Thymus (tissue), 11 donors: Measurements from ENCODE around the gene DCUN1D5. TPM values are rescaled to one million over a fixed set of nuclear protein-coding genes. Genes with fewer than 3 reads are reported as not detected.
A peak's percentile ranks its signal among the peaks of the same experiment; 100 is the strongest.

Experiments used
- DNase-seq, 9 donors: peaks; one replicate each; pipeline ENCODE4 v3.0.0-alpha.2; 2013; ENCODE audit warnings: low spot score in 9 of 9, low read depth in 6 of 9, missing footprints in 1 of 9
- H3K27ac ChIP-seq, 2 donors: one replicate each; pipeline ENCODE4 v1.5.1; 2013; ENCODE audit warnings: control low read depth in 1 of 2, low read depth in 1 of 2, low read length in 1 of 2, mild to moderate bottlenecking in 1 of 2, moderate library complexity in 1 of 2
- H3K27me3 ChIP-seq, 2 donors: one replicate each; pipeline ENCODE4 v1.5.1; 2013; ENCODE audit warnings: low read length in 1 of 2; ENCODE audit not compliant: control insufficient read depth in 2 of 2, insufficient read depth in 1 of 2
- H3K36me3 ChIP-seq, 2 donors: one replicate each; pipeline ENCODE4 v1.5.1; 2013; ENCODE audit warnings: low read length in 1 of 2, mild to moderate bottlenecking in 1 of 2, moderate library complexity in 1 of 2; ENCODE audit not compliant: control insufficient read depth in 2 of 2, insufficient read depth in 2 of 2
- H3K4me1 ChIP-seq, 2 donors: one replicate each; pipeline ENCODE4 v1.5.1; 2013; ENCODE audit warnings: low read length in 2 of 2; ENCODE audit not compliant: control insufficient read depth in 2 of 2, insufficient read depth in 2 of 2
- H3K4me3 ChIP-seq, 2 donors: one replicate each; pipeline ENCODE4 v1.5.1; 2013; ENCODE audit warnings: low read length in 2 of 2, control low read depth in 1 of 2, mild to moderate bottlenecking in 1 of 2
- H3K9me3 ChIP-seq, 2 donors: one replicate each; pipeline ENCODE4 v1.5.1; 2013; ENCODE audit warnings: low read length in 1 of 2, mild to moderate bottlenecking in 1 of 2; ENCODE audit not compliant: control insufficient read depth in 2 of 2, insufficient read depth in 1 of 2
- WGBS: extraction: QIAGEN DNeasy Blood & Tissue Kit; methylation state at CpG from one replicate; pipeline ENCODE4 v1.1.7; 2013; 5-methylcytosine and 5-hydroxymethylcytosine counted together
- polyA plus RNA-seq: library from polyadenylated mRNA; stranded (reverse); fragments of 200-250 nt; gene quantifications from one replicate; pipeline ENCODE4 v1.2.3, GENCODE V29; 2013
- total RNA-seq: library from RNA; stranded (reverse); fragments of 120-200 nt; gene quantifications from one replicate; pipeline ENCODE4 v1.2.4, GENCODE V29; 2013
- donor health status: healthy.

The DCUN1D5 gene
- total and polyA plus RNA-seq, 2 donors = 21.1 to 37.1 TPM

DNA sequence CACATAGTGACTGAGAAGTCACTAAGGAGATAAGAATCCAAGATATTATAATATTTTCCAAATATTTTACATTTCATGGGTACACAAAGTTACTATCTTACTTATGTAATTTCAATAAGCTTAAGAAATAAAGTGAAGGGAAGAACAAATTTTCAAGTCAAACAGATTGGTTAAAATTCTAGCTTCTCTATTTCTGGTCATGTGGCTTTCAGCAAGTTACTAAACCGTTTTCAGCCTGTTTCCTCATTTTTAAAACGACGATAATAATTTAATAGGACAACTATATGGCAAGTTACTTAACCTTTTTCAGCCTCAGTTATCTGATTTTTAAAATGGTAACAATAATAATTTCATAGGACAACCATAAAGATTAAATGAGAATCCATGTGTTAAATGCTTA is 15.6 kb downstream of the DCUN1D5 start:
- Histone ChIP-seq H3K36me3 (peaks cover 9 to 43% of the 10 kb centered on the region in 2 donors), H3K27me3 (no peaks in the 10 kb centered on the region), H3K27ac (no peak overlapping the region), H3K4me3 (no peak overlapping the region), H3K4me1 (no peaks in the 10 kb centered on the region), H3K9me3 (peaks cover 0 to 1% of the 10 kb centered on the region in 2 donors)
- 87% methylated on average over 3 of the region's 3 CpGs for WGBS
- DNase-seq = no peak

DNA sequence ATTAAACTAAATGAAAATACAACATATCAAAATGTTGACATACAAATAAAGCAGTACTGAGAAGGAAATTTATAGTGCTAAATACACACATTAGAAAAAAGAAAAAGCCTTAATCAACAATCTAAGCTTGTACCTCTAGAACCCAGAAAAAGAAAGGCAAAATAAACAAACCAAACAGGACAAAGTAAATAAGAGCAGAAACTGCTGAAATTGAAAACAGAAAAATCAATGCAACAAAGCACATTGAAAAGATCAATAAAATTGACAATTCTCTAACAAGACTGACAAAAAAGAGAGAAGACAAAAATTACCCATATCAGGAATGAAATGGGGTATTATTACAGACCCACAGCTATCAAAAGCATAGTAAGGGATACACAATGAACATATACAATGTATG is 21.0 kb downstream of the DCUN1D5 start:
- no peak for DNase-seq
- Histone ChIP-seq H3K9me3 (no peaks in the 10 kb centered on the region), H3K4me1 (no peaks in the 10 kb centered on the region), H3K4me3 (no peak overlapping the region), H3K27ac (no peak overlapping the region), H3K36me3 (peaks cover 6 to 22% of the 10 kb centered on the region in 2 donors), H3K27me3 (no peaks in the 10 kb centered on the region)

DNA sequence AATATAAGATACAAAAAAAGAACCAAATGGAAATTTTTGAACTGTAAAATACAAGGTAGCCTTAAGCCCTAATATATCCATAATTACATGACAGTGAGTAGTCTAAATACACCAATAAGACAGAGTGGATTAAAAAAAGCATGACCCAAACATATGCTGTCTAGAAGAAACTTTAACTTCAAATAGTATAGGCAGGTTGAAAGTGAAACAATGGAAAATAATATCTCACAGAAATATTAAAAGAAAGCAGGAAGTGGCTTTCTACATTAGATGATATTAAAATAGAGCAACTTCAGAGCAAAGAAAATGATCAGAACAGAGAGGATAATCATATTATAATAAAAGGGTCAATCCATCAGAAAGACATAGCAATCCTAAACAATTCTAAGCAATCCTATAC is 21.8 kb downstream of the DCUN1D5 start:
- peaks cover 6 to 22% of the 10 kb centered on the region in 2 donors for H3K36me3 ChIP-seq
- H3K4me3 ChIP-seq = no peak overlapping the region
- no peaks in the 10 kb centered on the region for H3K27me3 ChIP-seq
- H3K27ac ChIP-seq = no peak overlapping the region
- H3K9me3 ChIP-seq = no peaks in the 10 kb centered on the region
- no peaks in the 10 kb centered on the region for H3K4me1 ChIP-seq
- DNase-seq = no peak

DNA sequence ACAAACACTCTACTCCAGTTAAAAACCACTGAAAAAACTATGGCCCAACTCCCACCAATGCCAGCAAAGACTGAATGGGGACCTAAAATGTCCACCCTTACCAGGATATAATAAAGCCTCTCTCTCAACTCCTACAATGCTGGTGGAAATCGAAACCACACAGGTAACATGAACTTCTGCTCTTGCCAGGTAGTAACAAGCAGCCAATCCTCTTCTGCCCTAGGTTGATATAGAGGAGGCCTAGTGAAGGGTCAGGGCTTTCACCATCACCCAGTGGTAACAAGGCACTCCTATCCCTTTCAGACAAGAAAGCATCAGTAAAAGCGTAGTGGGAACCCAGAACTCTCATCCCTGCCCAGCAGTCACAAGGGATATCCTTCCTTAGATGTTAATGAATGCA is 22.6 kb downstream of the DCUN1D5 start:
- Histone ChIP-seq H3K4me1 (no peaks in the 10 kb centered on the region), H3K27ac (no peak overlapping the region), H3K9me3 (no peaks in the 10 kb centered on the region), H3K4me3 (no peak overlapping the region), H3K27me3 (no peaks in the 10 kb centered on the region), H3K36me3 (peaks cover 6 to 18% of the 10 kb centered on the region in 2 donors)
- DNase-seq = no peak
- over 99% methylated on average over 2 of the region's 2 CpGs for WGBS

DNA sequence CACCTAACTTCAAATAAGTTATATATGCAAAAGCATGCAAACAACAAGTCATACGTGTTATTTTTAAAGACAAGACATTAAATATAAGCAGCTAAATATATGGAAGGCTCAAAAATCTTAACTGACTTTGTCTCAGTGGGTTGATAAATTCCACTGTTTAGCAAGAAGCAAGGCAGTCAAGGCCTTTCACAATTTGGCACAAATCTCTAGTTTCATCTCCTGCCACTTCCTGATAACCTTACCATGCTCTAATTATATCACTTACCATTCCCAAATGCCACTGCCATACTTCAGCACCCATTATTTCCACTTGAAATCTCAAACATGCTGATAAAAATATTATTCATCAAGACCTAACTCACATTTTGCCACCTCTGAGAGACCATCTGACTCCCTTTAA is 24.8 kb downstream of the DCUN1D5 start:
- H3K9me3 ChIP-seq = no peaks in the 10 kb centered on the region
- H3K27me3 ChIP-seq = no peaks in the 10 kb centered on the region
- DNase-seq = no peak
- peaks cover 6 to 20% of the 10 kb centered on the region in 2 donors for H3K36me3 ChIP-seq
- H3K27ac ChIP-seq = no peak overlapping the region
- no peaks in the 10 kb centered on the region for H3K4me1 ChIP-seq
- WGBS = 99% methylated on average over 1 of the region's 1 CpG
- no peak overlapping the region for H3K4me3 ChIP-seq

DNA sequence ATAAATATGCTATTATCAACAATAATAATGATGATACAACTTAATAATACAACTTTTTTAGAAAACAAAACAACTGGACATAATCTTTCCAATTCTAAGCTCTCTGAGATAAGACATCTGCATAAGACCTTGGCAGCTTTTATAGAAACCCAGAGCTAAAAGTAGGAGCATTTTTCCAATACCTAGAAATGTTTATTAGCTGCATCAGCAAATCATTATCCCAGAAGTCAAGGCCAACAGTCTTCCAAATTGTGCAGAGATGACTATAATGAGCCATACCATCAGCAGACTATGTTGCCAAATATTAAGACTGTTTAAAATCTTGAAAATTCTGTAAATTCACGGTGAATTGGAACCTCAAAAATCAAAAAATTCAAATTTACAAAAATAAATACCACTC is 30.3 kb downstream of the DCUN1D5 start:
- no peak for DNase-seq
- peaks cover 0 to 22% of the 10 kb centered on the region in 2 donors for H3K36me3 ChIP-seq

DNA sequence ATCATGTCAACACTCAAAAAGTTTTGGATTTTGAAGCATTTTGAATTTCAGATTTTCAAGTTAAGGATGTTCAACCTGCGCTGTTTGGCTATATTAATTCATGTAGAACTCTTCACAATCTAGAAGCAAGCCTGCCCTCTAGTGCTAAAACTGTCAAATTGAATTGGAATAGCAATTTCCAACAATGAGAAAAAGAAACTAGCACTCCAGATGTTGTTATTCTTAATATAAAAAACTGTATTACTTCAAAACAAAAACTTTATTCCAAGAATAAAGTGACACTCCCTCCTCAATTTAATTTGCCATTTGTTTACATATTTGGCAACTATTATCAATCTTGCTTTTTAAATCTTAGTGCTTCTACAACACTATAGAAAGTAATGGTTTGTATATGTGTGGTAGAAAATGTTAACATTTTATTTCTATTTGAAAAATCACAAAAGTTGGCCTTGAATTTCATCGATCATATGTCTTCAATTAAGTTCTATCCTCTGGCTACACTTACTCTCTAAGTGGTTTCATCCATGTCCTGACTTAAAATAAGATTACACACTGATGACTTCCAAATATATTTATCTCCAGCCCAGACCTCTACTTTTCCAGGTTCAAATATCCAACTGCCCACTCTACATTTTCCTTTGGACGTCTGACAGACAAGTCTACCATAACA is 36.6 kb downstream of the DCUN1D5 start:
- 81% methylated on average over 3 of the region's 3 CpGs for WGBS
- no peaks in the 10 kb centered on the region for H3K4me1 ChIP-seq
- no peak overlapping the region for H3K27ac ChIP-seq
- no peaks in the 10 kb centered on the region for H3K9me3 ChIP-seq
- no peaks in the 10 kb centered on the region for H3K27me3 ChIP-seq
- H3K36me3 ChIP-seq = peaks cover 0 to 7% of the 10 kb centered on the region in 2 donors
- H3K4me3 ChIP-seq = no peak overlapping the region
- DNase-seq = peak in 3 of 9 donors; percentile 13 to 44 (median 16)

More for the DNA sequence above, 30.3 kb downstream of the DCUN1D5 start:
- WGBS = 94% methylated on average over 1 of the region's 1 CpG
- no peaks in the 10 kb centered on the region for H3K27me3 ChIP-seq
- no peak overlapping the region for H3K4me3 ChIP-seq
- no peak overlapping the region for H3K27ac ChIP-seq
- no peaks in the 10 kb centered on the region for H3K9me3 ChIP-seq
- H3K4me1 ChIP-seq = no peaks in the 10 kb centered on the region

DNA sequence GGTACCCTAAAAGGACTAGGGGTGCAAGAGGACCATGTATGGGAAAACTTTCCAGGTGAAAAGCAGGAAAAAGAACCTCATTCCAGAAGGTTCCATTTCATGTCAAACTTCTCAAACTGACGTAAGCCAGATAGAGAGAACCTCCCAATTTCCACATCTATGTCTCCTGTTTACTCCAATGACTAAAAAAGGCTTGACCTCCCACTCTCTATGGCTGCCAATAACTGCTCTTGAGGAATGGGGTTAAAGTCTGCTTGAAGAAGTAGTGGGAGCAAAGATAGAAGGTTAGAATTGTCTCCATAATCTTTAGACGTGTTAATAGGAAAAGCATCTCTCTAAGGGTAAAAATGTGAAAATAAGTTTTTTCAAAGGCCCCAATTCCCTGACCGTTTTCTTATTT is 38.0 kb downstream of the DCUN1D5 start:
- Histone ChIP-seq H3K9me3 (no peaks in the 10 kb centered on the region), H3K27me3 (no peaks in the 10 kb centered on the region), H3K4me1 (no peaks in the 10 kb centered on the region), H3K27ac (no peak overlapping the region), H3K4me3 (no peak overlapping the region), H3K36me3 (no peaks in the 10 kb centered on the region)
- 97% methylated on average over 3 of the region's 3 CpGs for WGBS
- DNase-seq = no peak

DNA sequence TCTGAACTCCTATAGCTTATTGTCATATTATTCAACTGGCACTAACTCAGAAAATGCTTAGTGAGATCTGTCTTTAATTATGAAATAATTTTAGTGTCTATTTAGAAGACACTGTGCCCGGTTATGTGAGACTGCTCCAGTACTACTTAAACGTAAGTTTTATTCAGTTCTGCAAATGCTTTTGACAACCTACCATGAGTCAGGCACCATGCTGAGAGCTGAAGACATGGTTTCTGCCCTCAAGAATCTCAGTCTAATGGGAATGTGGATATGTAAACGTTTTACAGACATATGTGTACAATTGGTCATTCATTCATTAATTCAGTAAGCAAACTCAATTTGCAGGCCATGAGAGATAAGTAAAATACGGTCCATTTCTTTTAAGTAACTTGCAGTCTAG is 40.0 kb downstream of the DCUN1D5 start:
- Histone ChIP-seq H3K9me3 (no peaks in the 10 kb centered on the region), H3K36me3 (no peaks in the 10 kb centered on the region), H3K27ac (no peak overlapping the region), H3K4me1 (no peaks in the 10 kb centered on the region), H3K27me3 (no peaks in the 10 kb centered on the region), H3K4me3 (no peak overlapping the region)
- WGBS = 89% methylated on average over 4 of the region's 4 CpGs
- no peak for DNase-seq
